Measurements from ENCODE around the gene TNFAIP8L1. TPM values are rescaled to one million over a fixed set of nuclear protein-coding genes. Genes with fewer than 3 reads are reported as not detected.
A peak's percentile ranks its signal among the peaks of the same experiment; 100 is the strongest.
"Not testable (repeated sequence)": the region's sequence is repeated elsewhere in the genome, so short reads cannot be mapped to it uniquely, and the experiment has no call there.

Gene TNFAIP8L1
- polyA plus RNA-seq, 1 experiment = 4.8 TPM

GRCh38 chr19:4673216-4673615 lies 33.9 kb downstream of the TNFAIP8L1 start:
- POLR2A ChIA-PET = interaction anchor here (0.7 kb wide), 1 partner anchor 238 kb away, joined by 5 read pairs; no protein-coding TSS in a partner anchor
- no peak for DNase-seq (ENCODE audit: low read depth)
- Histone ChIP-seq H3K4me3 (ENCODE audit: low read depth, low read length) (no peak overlapping the region), H3K36me3 (ENCODE audit: control insufficient read depth, insufficient read depth, low read length) (peaks cover 13% of the 10 kb centered on the region), H3K27me3 (ENCODE audit: control insufficient read depth, insufficient read depth, low read length) (no peaks in the 10 kb centered on the region)
- no peak for TF ChIP-seq CTCF (IDR thresholded peaks at IDR 0.05; ENCODE audit: insufficient read depth, low read depth, low read length)
- CTCF ChIA-PET = interaction anchor here (1.5 kb wide), 1 partner anchor 37 kb away, joined by 5 read pairs; no protein-coding TSS in a partner anchor

- H3K36me3 ChIP-seq (ENCODE audit: control insufficient read depth, insufficient read depth, low read length) = peaks cover 13% of the 10 kb centered on the region
- DNase-seq (ENCODE audit: low read depth) = no peak
- no peak for TF ChIP-seq CTCF (IDR thresholded peaks at IDR 0.05; ENCODE audit: insufficient read depth, low read depth, low read length)
- ChIA-PET CTCF (interaction anchor here (1.5 kb wide), 1 partner anchor 37 kb away, joined by 5 read pairs; no protein-coding TSS in a partner anchor), POLR2A (interaction anchor here (0.7 kb wide), 1 partner anchor 238 kb away, joined by 5 read pairs; no protein-coding TSS in a partner anchor)
- no peak overlapping the region for H3K4me3 ChIP-seq (ENCODE audit: low read depth, low read length)
- H3K27me3 ChIP-seq (ENCODE audit: control insufficient read depth, insufficient read depth, low read length) = no peaks in the 10 kb centered on the region
Observed at GRCh38 chr19:4673726-4674125, 34.4 kb downstream of the TNFAIP8L1 start.

- H3K4me3 ChIP-seq (ENCODE audit: low read depth, low read length) = no peak overlapping the region
- H3K27me3 ChIP-seq (ENCODE audit: control insufficient read depth, insufficient read depth, low read length) = no peaks in the 10 kb centered on the region
- POLR2A ChIA-PET = no interaction called here
- no peak for DNase-seq (ENCODE audit: low read depth)
- peaks cover 16% of the 10 kb centered on the region for H3K36me3 ChIP-seq (ENCODE audit: control insufficient read depth, insufficient read depth, low read length)
- CTCF ChIA-PET = no interaction called here
- no peak for TF ChIP-seq CTCF (IDR thresholded peaks at IDR 0.05; ENCODE audit: insufficient read depth, low read depth, low read length)
Observed at GRCh38 chr19:4675346-4675745, 36.0 kb downstream of the TNFAIP8L1 start.

GRCh38 chr19:4676955-4677731 lies 37.8 kb downstream of the TNFAIP8L1 start:
- ChIA-PET POLR2A (no interaction called here), CTCF (interaction anchor here (0.9 to 1.6 kb wide), 2 partner anchors 12 to 20 kb away, joined by 3 read pairs; no protein-coding TSS in a partner anchor)
- no peak for DNase-seq (ENCODE audit: low read depth)
- H3K27me3 ChIP-seq (ENCODE audit: control insufficient read depth, insufficient read depth, low read length) = no peaks in the 10 kb centered on the region
- peaks cover 20% of the 10 kb centered on the region for H3K36me3 ChIP-seq (ENCODE audit: control insufficient read depth, insufficient read depth, low read length)
- peak; percentile 54 for TF ChIP-seq CTCF (IDR thresholded peaks at IDR 0.05; ENCODE audit: insufficient read depth, low read depth, low read length)
- no peak overlapping the region for H3K4me3 ChIP-seq (ENCODE audit: low read depth, low read length)

- no peak for DNase-seq (ENCODE audit: low read depth)
- CTCF ChIA-PET = no interaction called here
- Histone ChIP-seq H3K27me3 (ENCODE audit: control insufficient read depth, insufficient read depth, low read length) (no peaks in the 10 kb centered on the region), H3K4me3 (ENCODE audit: low read depth, low read length) (no peak overlapping the region), H3K36me3 (ENCODE audit: control insufficient read depth, insufficient read depth, low read length) (peaks cover 29% of the 10 kb centered on the region)
- POLR2A ChIA-PET = no interaction called here
- no peak for TF ChIP-seq CTCF (IDR thresholded peaks at IDR 0.05; ENCODE audit: insufficient read depth, low read depth, low read length)
Observed at GRCh38 chr19:4678881-4679790, 39.8 kb downstream of the TNFAIP8L1 start.

GRCh38 chr19:4680021-4680420 lies 40.7 kb downstream of the TNFAIP8L1 start:
- H3K36me3 ChIP-seq (ENCODE audit: control insufficient read depth, insufficient read depth, low read length) = peaks cover 30% of the 10 kb centered on the region
- POLR2A ChIA-PET; CTCF ChIA-PET; H3K4me3 ChIP-seq (ENCODE audit: low read depth, low read length); DNase-seq (ENCODE audit: low read depth); H3K27me3 ChIP-seq (ENCODE audit: control insufficient read depth, insufficient read depth, low read length): not testable (repeated sequence)
